IPS-18c (cell line): Measurements from ENCODE around the gene ACAT2.
A peak's percentile ranks its signal among the peaks of the same experiment; 100 is the strongest.

Experiments used
- H3K4me3 ChIP-seq: 2 replicates; pipeline ENCODE4 v1.7.0; 2013; ENCODE audit warnings: low read depth, mild to moderate bottlenecking, low read length, moderate library complexity; ENCODE audit not compliant: insufficient read depth
- H3K9me3 ChIP-seq: one replicate; pipeline ENCODE4 v1.6.1; 2013; ENCODE audit warnings: mild to moderate bottlenecking, low read length, moderate library complexity; ENCODE audit not compliant: control insufficient read depth, insufficient read depth

The ACAT2 gene

DNA sequence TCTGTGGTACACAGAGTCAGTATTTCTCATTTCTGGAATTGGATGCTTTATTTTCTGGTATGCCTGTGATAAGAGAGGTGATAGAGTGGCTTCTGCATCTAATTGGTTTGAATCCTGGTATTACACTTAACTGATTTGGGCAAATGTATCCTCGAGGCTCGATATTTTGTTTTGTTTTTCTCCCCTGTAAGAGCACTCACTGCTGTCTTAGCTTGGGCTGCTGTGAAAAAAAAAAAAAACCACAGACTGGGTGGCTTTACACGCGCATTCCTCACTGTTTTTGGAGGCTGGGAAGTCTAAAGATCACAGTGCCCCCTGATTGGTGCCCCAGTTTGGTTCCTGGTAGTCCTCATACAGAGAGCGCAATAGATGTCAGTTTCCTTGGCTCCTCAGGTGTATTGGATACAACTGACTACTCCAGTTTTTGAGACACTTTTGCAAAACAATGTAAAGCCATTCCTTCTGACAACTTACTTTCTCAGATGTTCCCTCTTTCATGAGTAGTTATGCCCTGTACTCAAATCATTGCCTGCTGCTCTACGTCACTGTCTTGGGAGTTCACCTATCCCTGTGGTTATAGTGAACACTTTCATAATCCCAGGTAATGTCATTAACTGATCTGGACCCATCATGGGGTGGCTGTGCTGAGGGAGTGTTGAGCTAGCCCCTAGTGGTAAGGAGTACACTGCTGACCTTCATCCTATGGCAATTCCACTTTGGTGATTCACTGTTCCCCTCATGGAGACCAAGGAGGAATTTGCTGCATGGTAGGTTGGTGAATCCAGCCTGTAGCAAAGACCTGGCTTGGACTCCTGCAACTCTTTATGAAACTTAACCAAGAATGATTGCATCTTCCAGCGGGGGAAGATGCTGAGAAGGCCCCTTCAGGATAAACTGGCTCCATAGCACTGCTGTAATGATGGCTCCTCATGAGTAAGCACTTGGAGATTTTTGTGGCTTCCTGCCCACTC, 3.5 kb upstream of the ACAT2 start:
- Histone ChIP-seq H3K4me3 (no peak overlapping the region), H3K9me3 (no peaks in the 10 kb centered on the region)

GRCh38 chr6:159759645-159760044, 2.2 kb upstream of the ACAT2 start:
- H3K9me3 ChIP-seq, result no peaks in the 10 kb centered on the region
- no peak overlapping the region for H3K4me3 ChIP-seq

GRCh38 chr6:159760602-159761057, 1.2 kb upstream of the ACAT2 start:
- Histone ChIP-seq H3K4me3 (peak overlapping the region; percentile 71), H3K9me3 (no peaks in the 10 kb centered on the region)

GRCh38 chr6:159761129-159761872, 544 bp upstream of the ACAT2 start:
- Histone ChIP-seq H3K4me3 (peak overlapping the region; percentile 71), H3K9me3 (no peaks in the 10 kb centered on the region)

- no peaks in the 10 kb centered on the region for H3K9me3 ChIP-seq
- peak overlapping the region; percentile 96 for H3K4me3 ChIP-seq
These were observed 942 bp downstream of the ACAT2 start for GRCh38 chr6:159762681-159763293.

DNA sequence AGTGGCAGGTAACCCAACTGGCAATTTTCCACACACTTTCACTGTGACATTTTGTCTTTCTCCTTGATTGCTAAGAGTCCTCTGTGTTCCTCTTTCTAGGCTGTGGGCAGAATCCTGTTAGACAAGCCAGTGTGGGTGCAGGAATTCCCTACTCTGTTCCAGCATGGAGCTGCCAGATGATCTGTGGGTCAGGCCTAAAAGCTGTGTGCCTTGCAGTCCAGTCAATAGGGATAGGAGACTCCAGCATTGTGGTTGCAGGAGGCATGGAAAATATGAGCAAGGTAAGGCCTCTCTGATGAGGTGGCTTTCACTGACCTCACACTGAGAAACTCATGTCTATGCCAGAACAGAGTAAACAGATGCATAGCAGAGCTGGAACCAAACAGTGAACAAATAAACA, 5.1 kb downstream of the ACAT2 start:
- H3K9me3 ChIP-seq, result no peaks in the 10 kb centered on the region
- no peak overlapping the region for H3K4me3 ChIP-seq

DNA sequence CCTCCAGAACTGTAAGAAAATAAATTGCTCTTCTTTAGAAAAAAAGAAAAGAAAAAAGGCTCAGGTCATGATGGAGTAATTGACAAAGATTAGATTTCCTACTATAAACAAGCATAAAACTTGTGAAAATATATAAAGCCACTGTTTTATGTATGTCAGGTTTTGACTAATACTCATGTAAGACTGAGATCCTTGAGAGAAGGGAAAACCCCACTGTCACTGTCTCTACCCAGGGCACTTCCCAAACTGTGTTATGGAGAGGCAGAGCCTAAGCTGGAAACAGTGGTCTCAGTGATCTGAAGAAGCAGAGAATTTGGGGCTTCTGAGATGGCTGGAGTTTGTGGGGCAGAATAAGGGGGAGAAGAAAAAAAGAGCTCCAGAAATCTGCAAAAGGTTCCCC, 7.6 kb downstream of the ACAT2 start:
- Histone ChIP-seq H3K9me3 (no peaks in the 10 kb centered on the region), H3K4me3 (no peak overlapping the region)

GRCh38 chr6:159772196-159772595, 10.4 kb downstream of the ACAT2 start:
- Histone ChIP-seq H3K4me3 (no peak overlapping the region), H3K9me3 (no peaks in the 10 kb centered on the region)

- Histone ChIP-seq H3K4me3 (no peak overlapping the region), H3K9me3 (no peaks in the 10 kb centered on the region)
These were observed 15.5 kb downstream of the ACAT2 start for GRCh38 chr6:159777240-159777904.

DNA sequence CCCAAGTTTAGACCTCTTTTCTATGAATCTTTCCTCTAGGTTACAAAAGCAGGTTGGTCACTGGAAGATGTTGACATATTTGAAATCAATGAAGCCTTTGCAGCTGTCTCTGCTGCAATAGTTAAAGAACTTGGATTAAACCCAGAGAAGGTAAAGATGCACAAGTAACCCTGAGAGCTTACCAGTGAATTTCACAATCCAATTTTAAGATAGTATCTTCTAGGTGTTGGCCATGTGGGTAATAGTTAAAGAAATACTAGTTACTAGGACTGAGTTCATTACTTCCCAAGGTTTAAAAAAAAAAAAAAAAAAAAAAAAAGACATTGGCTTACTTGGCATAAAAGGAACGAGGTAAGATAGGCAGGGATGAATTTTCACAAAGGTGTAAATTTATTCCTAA, 16.3 kb downstream of the ACAT2 start:
- H3K4me3 ChIP-seq, result no peak overlapping the region
- no peaks in the 10 kb centered on the region for H3K9me3 ChIP-seq

DNA sequence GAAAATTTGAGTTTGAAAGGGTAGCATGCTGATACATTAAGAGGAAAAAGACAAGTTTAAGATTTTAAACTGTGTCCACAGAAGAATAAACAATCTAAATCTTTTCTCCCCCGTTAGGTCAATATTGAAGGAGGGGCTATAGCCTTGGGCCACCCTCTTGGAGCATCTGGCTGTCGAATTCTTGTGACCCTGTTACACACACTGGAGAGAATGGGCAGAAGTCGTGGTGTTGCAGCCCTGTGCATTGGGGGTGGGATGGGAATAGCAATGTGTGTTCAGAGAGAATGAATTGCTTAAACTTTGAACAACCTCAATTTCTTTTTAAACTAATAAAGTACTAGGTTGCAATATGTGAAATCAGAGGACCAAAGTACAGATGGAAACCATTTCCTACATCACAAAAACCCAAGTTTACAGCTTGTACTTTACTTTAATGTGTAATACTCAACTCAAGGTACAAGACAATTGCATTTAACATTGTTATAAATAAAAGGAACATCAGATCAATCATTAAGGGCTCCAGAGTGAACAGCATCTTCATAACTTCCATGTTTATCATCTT, 16.8 kb downstream of the ACAT2 start:
- no peak overlapping the region for H3K4me3 ChIP-seq
- no peaks in the 10 kb centered on the region for H3K9me3 ChIP-seq

- peak overlapping the region; percentile 95 for H3K4me3 ChIP-seq
- no peaks in the 10 kb centered on the region for H3K9me3 ChIP-seq
These were observed 26.4 kb downstream of the ACAT2 start for GRCh38 chr6:159788276-159788675.

DNA sequence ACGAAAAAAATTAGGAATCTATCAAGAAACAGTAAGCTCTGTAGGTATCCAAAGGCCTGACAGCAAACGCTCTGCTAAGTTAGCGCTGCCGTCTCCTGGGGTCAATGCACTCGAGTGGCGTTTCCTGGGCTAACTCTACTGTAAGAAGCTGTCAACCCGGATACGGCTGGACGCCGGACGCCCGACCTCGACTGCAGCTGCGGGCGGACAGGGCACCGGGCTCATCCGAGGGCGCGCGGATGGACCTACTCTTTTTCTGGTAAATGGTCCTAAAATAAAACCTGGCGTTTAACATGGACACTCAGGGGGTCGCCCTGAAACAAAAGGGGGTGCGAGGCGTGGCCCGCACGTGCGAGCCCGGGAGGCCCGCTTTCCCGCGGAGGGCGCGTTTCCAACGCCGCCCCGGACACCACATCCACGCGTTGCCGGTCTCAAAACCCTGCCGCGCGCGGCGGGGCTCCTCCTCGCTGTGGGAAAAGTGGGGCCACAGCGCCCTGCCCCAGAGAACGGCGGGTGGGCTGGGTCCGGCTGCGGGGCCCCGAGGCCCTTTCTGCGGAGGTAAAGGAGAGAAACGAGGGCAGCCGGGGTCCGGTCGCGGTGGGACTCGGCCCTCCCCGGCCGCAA, 27.0 kb downstream of the ACAT2 start:
- no peaks in the 10 kb centered on the region for H3K9me3 ChIP-seq
- H3K4me3 ChIP-seq, result peak overlapping the region; percentile 95

GRCh38 chr6:159789377-159790148, 27.7 kb downstream of the ACAT2 start, which contains the start of gene TCP1:
TCP1 (minus strand) TSS chr6:159789602; CDS start chr6:159789468, 134 bp downstream.
- Histone ChIP-seq H3K9me3 (no peaks in the 10 kb centered on the region), H3K4me3 (peak within 1 kb of the TSS; percentile 95)

DNA sequence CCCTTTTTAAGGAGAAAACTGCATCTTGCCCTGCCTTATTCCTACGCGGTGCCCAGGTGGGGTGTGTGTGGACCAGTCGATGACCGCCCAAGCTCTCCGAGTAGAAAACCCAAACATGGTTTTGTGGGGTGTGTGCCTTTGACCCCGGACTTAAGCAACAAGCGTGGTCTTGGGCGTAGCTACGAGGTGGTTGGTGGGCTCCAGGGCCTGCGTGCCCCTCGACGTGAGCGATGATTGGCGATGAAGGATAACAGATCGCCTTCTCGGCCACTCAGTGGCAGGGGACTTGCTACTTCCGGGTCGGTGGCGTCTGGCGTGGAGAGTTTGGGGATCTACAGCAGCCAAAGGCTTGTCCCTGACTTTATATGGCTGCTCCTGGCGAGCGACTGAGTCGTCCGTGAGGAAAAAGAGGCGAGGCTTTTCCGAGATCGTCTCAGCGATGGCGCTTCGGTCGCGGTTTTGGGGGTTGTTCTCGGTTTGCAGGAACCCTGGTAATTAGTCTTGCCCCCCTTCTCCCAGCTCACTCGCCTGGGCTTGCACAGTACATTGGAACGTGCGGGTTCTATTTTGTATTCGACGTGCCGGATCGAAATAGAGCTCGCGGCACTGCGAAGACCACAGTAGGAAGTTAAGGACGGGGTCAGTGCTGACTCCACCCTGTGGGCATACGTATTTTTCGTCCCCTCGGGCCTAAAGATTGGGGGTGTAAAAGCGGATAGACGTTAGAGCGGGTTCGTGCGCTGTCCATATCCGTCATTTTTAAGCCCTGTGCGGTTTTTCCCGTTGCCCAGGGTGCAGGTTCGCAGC, 28.5 kb downstream of the ACAT2 start, which contains the start of gene MRPL18:
Gene MRPL18, plus strand, starts transcription at position 319 of the 807 bp plus-strand sequence. Its CDS starts 121 bp downstream, at position 440.
- Histone ChIP-seq H3K9me3 (no peaks in the 10 kb centered on the region), H3K4me3 (peak within 1 kb of the TSS; percentile 95)
